Measurements from ENCODE around the gene VILL. TPM values are rescaled to one million over a fixed set of nuclear protein-coding genes. Genes with fewer than 3 reads are reported as not detected.

The VILL gene
- polyA plus RNA-seq, 1 donor from 2014 or later: not detected

- Histone ChIP-seq H3K9me2 (ENCODE audit: insufficient read depth, low read length) (no peaks in the 10 kb centered on the region), H3K9ac (ENCODE audit: low read length) (no peak overlapping the region), H3K4me3 (ENCODE audit: low read length) (no peak overlapping the region), H4K20me1 (ENCODE audit: insufficient read depth) (no peaks in the 10 kb centered on the region), H3K79me2 (replicated peaks; ENCODE audit: insufficient read depth, low read length) (no peaks in the 10 kb centered on the region), H3K36me3 (ENCODE audit: insufficient read depth, low read length) (no peaks in the 10 kb centered on the region), H3K27me3 (ENCODE audit: insufficient read depth, low read depth, low read length) (peaks cover 3% of the 10 kb centered on the region), H3F3A (ENCODE audit: insufficient read depth, low read length, poor library complexity, severe bottlenecking) (no peaks in the 10 kb centered on the region), H3K27ac (ENCODE audit: low read length) (no peak overlapping the region), H2AFZ (ENCODE audit: low read depth, low read length) (no peak overlapping the region), H3K9me3 (ENCODE audit: low read length) (no peaks in the 10 kb centered on the region), H3K4me2 (ENCODE audit: low read length) (no peak overlapping the region)
- TF ChIP-seq REST (IDR thresholded peaks at IDR 0.05; ENCODE audit: borderline replicate concordance) (no peak), EP300 (conservative IDR thresholded peaks at IDR 0.05; ENCODE audit: poor library complexity, severe bottlenecking) (no peak), TAF1 (IDR thresholded peaks at IDR 0.05; ENCODE audit: low read depth) (no peak), RAD21 (conservative IDR thresholded peaks at IDR 0.05) (no peak), POLR2AphosphoS5 (IDR thresholded peaks at IDR 0.05) (no peak), SMC3 (conservative IDR thresholded peaks at IDR 0.05; ENCODE audit: poor library complexity) (no peak), CTCF (IDR thresholded peaks at IDR 0.05; ENCODE audit: poor library complexity, severe bottlenecking) (no peak), EZH2 (IDR thresholded peaks at IDR 0.05; ENCODE audit: borderline replicate concordance, insufficient read depth, low read length, poor library complexity, severe bottlenecking) (no peak), MXI1 (conservative IDR thresholded peaks at IDR 0.05; ENCODE audit: poor library complexity, severe bottlenecking) (no peak)
Observed at GRCh38 chr3:38003817-38004414, 13.3 kb downstream of the VILL start.

GRCh38 chr3:38004415-38005075, 14.0 kb downstream of the VILL start:
- Histone ChIP-seq H3K27me3 (ENCODE audit: insufficient read depth, low read depth, low read length) (no peaks in the 10 kb centered on the region), H3K9me3 (ENCODE audit: low read length) (no peaks in the 10 kb centered on the region), H3K4me3 (ENCODE audit: low read length) (no peak overlapping the region), H3K9me2 (ENCODE audit: insufficient read depth, low read length) (no peaks in the 10 kb centered on the region), H3K4me2 (ENCODE audit: low read length) (no peak overlapping the region), H3F3A (ENCODE audit: insufficient read depth, low read length, poor library complexity, severe bottlenecking) (no peaks in the 10 kb centered on the region), H4K20me1 (ENCODE audit: insufficient read depth) (no peaks in the 10 kb centered on the region), H3K36me3 (ENCODE audit: insufficient read depth, low read length) (no peaks in the 10 kb centered on the region), H3K9ac (ENCODE audit: low read length) (no peak overlapping the region), H3K79me2 (replicated peaks; ENCODE audit: insufficient read depth, low read length) (no peaks in the 10 kb centered on the region), H3K27ac (ENCODE audit: low read length) (no peak overlapping the region), H2AFZ (ENCODE audit: low read depth, low read length) (no peak overlapping the region)
- TF ChIP-seq RAD21 (conservative IDR thresholded peaks at IDR 0.05): peak; percentile 55
- peak; percentile 67 for TF ChIP-seq CTCF (IDR thresholded peaks at IDR 0.05; ENCODE audit: poor library complexity, severe bottlenecking)
- no peak for TF ChIP-seq TAF1 (IDR thresholded peaks at IDR 0.05; ENCODE audit: low read depth)
- no peak for TF ChIP-seq REST (IDR thresholded peaks at IDR 0.05; ENCODE audit: borderline replicate concordance)
- TF ChIP-seq EZH2 (IDR thresholded peaks at IDR 0.05; ENCODE audit: borderline replicate concordance, insufficient read depth, low read length, poor library complexity, severe bottlenecking): no peak
- TF ChIP-seq MXI1 (conservative IDR thresholded peaks at IDR 0.05; ENCODE audit: poor library complexity, severe bottlenecking): no peak
- no peak for TF ChIP-seq EP300 (conservative IDR thresholded peaks at IDR 0.05; ENCODE audit: poor library complexity, severe bottlenecking)
- TF ChIP-seq SMC3 (conservative IDR thresholded peaks at IDR 0.05; ENCODE audit: poor library complexity): peak; percentile 73
- TF ChIP-seq POLR2AphosphoS5 (IDR thresholded peaks at IDR 0.05): no peak
